Measurements from ENCODE around the gene RAP2A. TPM values are rescaled to one million over a fixed set of nuclear protein-coding genes. Genes with fewer than 3 reads are reported as not detected.

Gene RAP2A
- total RNA-seq, 2 experiments from 2014 or later: 9.2 to 15.4 TPM

- no peak overlapping the region for H2AFZ ChIP-seq (ENCODE audit: low read length)
- no TSS peak for BruUV-seq (replicated peaks)
- no peak overlapping the region for H3K27ac ChIP-seq (ENCODE audit: low read depth, low read length, poor library complexity, severe bottlenecking)
- no peaks in the 10 kb centered on the region for H4K20me1 ChIP-seq (ENCODE audit: insufficient read depth, low read length)
- no peaks in the 10 kb centered on the region for H3K4me1 ChIP-seq (ENCODE audit: insufficient read depth, low read length, poor library complexity, severe bottlenecking)
- intact Hi-C loops (cut with micrococcal nuclease; ENCODE audit: unreplicated experiment): no loop called here
- no peaks in the 10 kb centered on the region for H3K36me3 ChIP-seq (ENCODE audit: insufficient read depth, low read length)
- H3K9me2 ChIP-seq (ENCODE audit: insufficient read depth, low read length): no peaks in the 10 kb centered on the region
- H3K9me3 ChIP-seq (ENCODE audit: low read length): no peaks in the 10 kb centered on the region
- no peak overlapping the region for H3K4me2 ChIP-seq (ENCODE audit: low read length)
- CTCF ChIA-PET (ENCODE audit: unreplicated experiment): no interaction called here
- DNase-seq (ENCODE audit: low spot score): no peak
- H3K4me3 ChIP-seq (ENCODE audit: low read depth, low read length, poor library complexity, severe bottlenecking): no peak overlapping the region
- POLR2A ChIA-PET: interaction anchor here (0.6 kb wide), 1 partner anchor 21 kb away, joined by 3 read pairs; no protein-coding TSS in a partner anchor
- no peaks in the 10 kb centered on the region for H3K79me2 ChIP-seq (ENCODE audit: insufficient read depth, low read depth, low read length)
- TF ChIP-seq CTCF (conservative IDR thresholded peaks at IDR 0.05; ENCODE audit: low read length) (no peak), EZH2phosphoT487 (IDR thresholded peaks at IDR 0.05; ENCODE audit: borderline replicate concordance, low read depth, low read length) (no peak)
Measured at GRCh38 chr13:97512732-97513131, 78.8 kb downstream of the RAP2A start.

GRCh38 chr13:97515643-97516042, 81.7 kb downstream of the RAP2A start:
- Histone ChIP-seq H3K79me2 (ENCODE audit: insufficient read depth, low read depth, low read length) (no peaks in the 10 kb centered on the region), H2AFZ (ENCODE audit: low read length) (no peak overlapping the region), H3K27ac (ENCODE audit: low read depth, low read length, poor library complexity, severe bottlenecking) (no peak overlapping the region), H3K4me1 (ENCODE audit: insufficient read depth, low read length, poor library complexity, severe bottlenecking) (no peaks in the 10 kb centered on the region), H3K4me3 (ENCODE audit: low read depth, low read length, poor library complexity, severe bottlenecking) (no peak overlapping the region), H4K20me1 (ENCODE audit: insufficient read depth, low read length) (no peaks in the 10 kb centered on the region), H3K36me3 (ENCODE audit: insufficient read depth, low read length) (no peaks in the 10 kb centered on the region), H3K4me2 (ENCODE audit: low read length) (no peak overlapping the region), H3K9me3 (ENCODE audit: low read length) (no peaks in the 10 kb centered on the region), H3K9me2 (ENCODE audit: insufficient read depth, low read length) (no peaks in the 10 kb centered on the region)
- no TSS peak for BruUV-seq (replicated peaks)
- DNase-seq (ENCODE audit: low spot score): no peak
- TF ChIP-seq EZH2phosphoT487 (IDR thresholded peaks at IDR 0.05; ENCODE audit: borderline replicate concordance, low read depth, low read length): no peak
- TF ChIP-seq CTCF (conservative IDR thresholded peaks at IDR 0.05; ENCODE audit: low read length): no peak
- POLR2A ChIA-PET: no interaction called here
- CTCF ChIA-PET (ENCODE audit: unreplicated experiment): no interaction called here
- intact Hi-C loops (cut with micrococcal nuclease; ENCODE audit: unreplicated experiment): no loop called here

GRCh38 chr13:97517967-97518366, 84.0 kb downstream of the RAP2A start:
- Histone ChIP-seq H3K9me3 (ENCODE audit: low read length) (no peaks in the 10 kb centered on the region), H4K20me1 (ENCODE audit: insufficient read depth, low read length) (no peaks in the 10 kb centered on the region), H3K4me2 (ENCODE audit: low read length) (no peak overlapping the region), H3K79me2 (ENCODE audit: insufficient read depth, low read depth, low read length) (no peaks in the 10 kb centered on the region), H3K9me2 (ENCODE audit: insufficient read depth, low read length) (no peaks in the 10 kb centered on the region), H3K27ac (ENCODE audit: low read depth, low read length, poor library complexity, severe bottlenecking) (no peak overlapping the region), H3K4me1 (ENCODE audit: insufficient read depth, low read length, poor library complexity, severe bottlenecking) (no peaks in the 10 kb centered on the region), H3K36me3 (ENCODE audit: insufficient read depth, low read length) (no peaks in the 10 kb centered on the region), H2AFZ (ENCODE audit: low read length) (no peak overlapping the region), H3K4me3 (ENCODE audit: low read depth, low read length, poor library complexity, severe bottlenecking) (no peak overlapping the region)
- ChIA-PET POLR2A (no interaction called here), CTCF (ENCODE audit: unreplicated experiment) (no interaction called here)
- no TSS peak for BruUV-seq (replicated peaks)
- DNase-seq (ENCODE audit: low spot score): no peak
- TF ChIP-seq CTCF (conservative IDR thresholded peaks at IDR 0.05; ENCODE audit: low read length) (no peak), EZH2phosphoT487 (IDR thresholded peaks at IDR 0.05; ENCODE audit: borderline replicate concordance, low read depth, low read length) (no peak)
- intact Hi-C loops (cut with micrococcal nuclease; ENCODE audit: unreplicated experiment): no loop called here

Small RNA genes within 50 kb of the gene (small RNA-seq; reads per million reads assigned to genes)
- gene AL442067.1: not detected

Other genes starting within 250 kb of the RAP2A start
- gene MBNL2, start 211.8 kb upstream of the RAP2A start, total RNA-seq (2014; rRNA removed; shearing (Covaris generic)): 1.6 and 2.7 TPM in 2 replicates
- 7.4 and 8.7 TPM in 2 replicates for gene MBNL2, start 211.8 kb upstream of the RAP2A start, total RNA-seq (2022)

Data from OCI-LY7 (cell line).